ENCODE results near the gene RAB27B.

GRCh38 chr18:54783139-54783538 lies 45.1 kb upstream of the RAB27B start:
- TF ChIP-seq, protein P1, sequence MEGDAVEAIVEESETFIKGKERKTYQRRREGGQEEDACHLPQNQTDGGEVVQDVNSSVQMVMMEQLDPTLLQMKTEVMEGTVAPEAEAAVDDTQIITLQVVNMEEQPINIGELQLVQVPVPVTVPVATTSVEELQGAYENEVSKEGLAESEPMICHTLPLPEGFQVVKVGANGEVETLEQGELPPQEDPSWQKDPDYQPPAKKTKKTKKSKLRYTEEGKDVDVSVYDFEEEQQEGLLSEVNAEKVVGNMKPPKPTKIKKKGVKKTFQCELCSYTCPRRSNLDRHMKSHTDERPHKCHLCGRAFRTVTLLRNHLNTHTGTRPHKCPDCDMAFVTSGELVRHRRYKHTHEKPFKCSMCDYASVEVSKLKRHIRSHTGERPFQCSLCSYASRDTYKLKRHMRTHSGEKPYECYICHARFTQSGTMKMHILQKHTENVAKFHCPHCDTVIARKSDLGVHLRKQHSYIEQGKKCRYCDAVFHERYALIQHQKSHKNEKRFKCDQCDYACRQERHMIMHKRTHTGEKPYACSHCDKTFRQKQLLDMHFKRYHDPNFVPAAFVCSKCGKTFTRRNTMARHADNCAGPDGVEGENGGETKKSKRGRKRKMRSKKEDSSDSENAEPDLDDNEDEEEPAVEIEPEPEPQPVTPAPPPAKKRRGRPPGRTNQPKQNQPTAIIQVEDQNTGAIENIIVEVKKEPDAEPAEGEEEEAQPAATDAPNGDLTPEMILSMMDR (conservative IDR thresholded peaks at IDR 0.05; ENCODE audit: low read depth, low read length), result no peak
- no peak for TF ChIP-seq EZH2phosphoT487 (IDR thresholded peaks at IDR 0.05; ENCODE audit: borderline replicate concordance, low read length)
